ENCODE results near the gene GSDME. TPM values are rescaled to one million over a fixed set of nuclear protein-coding genes. Genes with fewer than 3 reads are reported as not detected.

GSDME gene
- total RNA-seq, 1 donor from 2014 or later, result 9.3 TPM

DNA sequence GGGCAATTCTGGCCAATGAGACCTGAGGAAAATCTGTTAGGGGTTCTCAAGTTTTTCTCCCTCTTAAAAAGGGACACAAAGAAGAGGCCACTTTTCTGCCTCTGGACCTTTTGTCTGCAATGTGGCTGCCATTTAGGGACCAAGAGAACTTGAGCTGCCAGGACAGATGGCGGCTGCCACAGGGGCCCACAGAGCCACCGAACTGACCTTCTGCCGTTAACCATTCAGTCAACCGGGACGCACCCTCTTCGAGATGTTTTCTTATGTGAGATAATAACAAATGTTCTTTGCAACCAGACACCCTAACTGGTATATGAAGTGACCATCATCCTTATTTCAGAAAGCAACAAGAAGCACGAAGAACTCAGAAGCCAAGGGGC lies 29.2 kb downstream of the GSDME start:
- H3K36me3 Mint-ChIP-seq, result no peaks in the 10 kb centered on the region
- H3K4me3 Mint-ChIP-seq, result no peak overlapping the region
- peaks cover 4% of the 10 kb centered on the region for H3K9me3 Mint-ChIP-seq
- H3K27me3 Mint-ChIP-seq (ENCODE audit: low read depth), result no peaks in the 10 kb centered on the region
- no peaks in the 10 kb centered on the region for H3K4me1 Mint-ChIP-seq
- no peak for DNase-seq (ENCODE audit: low spot score in 2 of 2, unreplicated experiment in 2 of 2)
- TF ChIP-seq, protein P1, sequence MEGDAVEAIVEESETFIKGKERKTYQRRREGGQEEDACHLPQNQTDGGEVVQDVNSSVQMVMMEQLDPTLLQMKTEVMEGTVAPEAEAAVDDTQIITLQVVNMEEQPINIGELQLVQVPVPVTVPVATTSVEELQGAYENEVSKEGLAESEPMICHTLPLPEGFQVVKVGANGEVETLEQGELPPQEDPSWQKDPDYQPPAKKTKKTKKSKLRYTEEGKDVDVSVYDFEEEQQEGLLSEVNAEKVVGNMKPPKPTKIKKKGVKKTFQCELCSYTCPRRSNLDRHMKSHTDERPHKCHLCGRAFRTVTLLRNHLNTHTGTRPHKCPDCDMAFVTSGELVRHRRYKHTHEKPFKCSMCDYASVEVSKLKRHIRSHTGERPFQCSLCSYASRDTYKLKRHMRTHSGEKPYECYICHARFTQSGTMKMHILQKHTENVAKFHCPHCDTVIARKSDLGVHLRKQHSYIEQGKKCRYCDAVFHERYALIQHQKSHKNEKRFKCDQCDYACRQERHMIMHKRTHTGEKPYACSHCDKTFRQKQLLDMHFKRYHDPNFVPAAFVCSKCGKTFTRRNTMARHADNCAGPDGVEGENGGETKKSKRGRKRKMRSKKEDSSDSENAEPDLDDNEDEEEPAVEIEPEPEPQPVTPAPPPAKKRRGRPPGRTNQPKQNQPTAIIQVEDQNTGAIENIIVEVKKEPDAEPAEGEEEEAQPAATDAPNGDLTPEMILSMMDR (IDR thresholded peaks at IDR 0.05; ENCODE audit: unreplicated experiment), result no peak
- no peak overlapping the region for H3K27ac Mint-ChIP-seq

DNA sequence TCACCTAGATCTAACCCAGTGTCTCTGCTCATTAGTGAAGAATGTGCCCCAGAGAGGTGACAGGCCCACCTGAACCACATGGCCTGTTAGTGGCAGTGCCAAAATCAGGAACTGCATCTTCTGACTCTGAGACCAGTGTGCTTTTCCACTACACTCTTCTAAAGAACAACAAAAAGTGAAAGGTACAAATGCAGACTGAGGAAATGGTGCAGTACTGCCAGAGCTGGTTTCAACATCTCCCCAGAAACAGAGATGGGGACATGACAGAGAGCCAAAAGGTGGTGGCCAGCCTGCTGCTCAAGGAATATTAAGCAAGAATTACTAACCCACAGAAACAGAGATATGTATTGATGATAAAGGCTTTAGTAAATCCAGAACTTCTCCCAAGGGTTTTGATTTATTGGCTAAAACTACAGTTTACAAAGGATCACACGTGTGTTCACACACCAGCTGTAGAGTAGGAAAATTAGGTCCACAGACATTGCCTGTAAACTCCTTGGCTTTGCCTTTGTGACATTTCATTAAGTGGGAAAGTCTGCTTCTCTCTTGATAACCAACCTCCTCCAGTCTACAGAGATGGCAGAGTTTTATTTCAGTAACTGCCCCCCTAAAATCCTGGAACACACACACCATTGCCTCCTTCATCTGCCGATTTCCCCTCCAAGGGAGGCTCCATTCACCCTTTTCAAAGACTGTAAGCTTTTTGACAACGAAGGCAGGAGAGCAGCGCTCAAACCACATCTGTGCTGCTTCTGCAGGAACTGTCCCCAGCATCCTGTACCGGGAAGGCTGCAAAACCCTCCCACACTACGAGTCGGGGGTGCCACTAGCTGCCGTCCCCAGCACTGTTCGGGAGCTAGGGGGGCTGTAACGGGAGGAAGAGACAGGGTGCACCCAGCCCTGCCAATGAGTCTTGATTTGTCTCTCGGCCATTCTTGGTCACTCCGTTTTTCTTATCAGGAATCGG lies 29.8 kb downstream of the GSDME start:
- DNase-seq (ENCODE audit: low spot score in 2 of 2, unreplicated experiment in 2 of 2), result no peak
- Mint-ChIP-seq H3K27me3 (ENCODE audit: low read depth) (no peaks in the 10 kb centered on the region), H3K4me1 (no peaks in the 10 kb centered on the region), H3K27ac (no peak overlapping the region), H3K9me3 (peaks cover 4% of the 10 kb centered on the region), H3K36me3 (no peaks in the 10 kb centered on the region), H3K4me3 (no peak overlapping the region)
- TF ChIP-seq, protein P1 (IDR thresholded peaks at IDR 0.05; ENCODE audit: unreplicated experiment), result no peak

DNA sequence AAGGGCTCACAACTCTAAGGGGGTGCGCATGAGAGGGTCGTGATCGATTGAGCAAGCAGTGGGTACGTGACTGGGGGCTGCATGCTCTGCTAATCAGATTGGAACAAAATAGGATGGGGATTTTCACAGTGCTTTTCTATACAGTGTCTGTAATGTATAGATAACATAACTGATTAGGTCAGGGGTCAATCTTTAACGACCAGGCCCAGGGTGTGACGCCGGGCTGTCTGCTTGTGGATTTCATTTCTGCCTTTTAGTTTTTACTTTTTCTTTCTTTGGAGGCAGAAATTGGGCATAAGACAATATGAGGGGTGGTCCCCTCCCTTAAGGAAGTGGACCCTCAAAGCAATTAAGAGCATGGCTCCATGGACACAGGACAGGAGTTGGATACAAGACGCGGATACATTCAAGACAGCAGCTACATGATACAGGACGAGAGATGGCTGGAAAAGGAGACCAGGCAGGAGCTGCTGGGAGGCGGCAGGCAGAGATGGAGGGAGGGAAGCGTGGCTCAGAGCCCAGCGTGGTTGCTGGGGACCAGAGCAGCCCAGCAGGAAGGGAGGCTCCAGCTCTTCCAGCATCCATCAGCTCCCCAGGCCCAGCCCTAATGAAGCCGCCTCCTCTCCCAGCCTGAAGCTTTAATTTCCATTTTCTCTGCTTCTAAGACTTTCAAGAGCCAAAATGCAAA lies 31.6 kb downstream of the GSDME start:
- Mint-ChIP-seq H3K27me3 (ENCODE audit: low read depth) (no peaks in the 10 kb centered on the region), H3K4me3 (no peak overlapping the region), H3K36me3 (no peaks in the 10 kb centered on the region), H3K4me1 (no peaks in the 10 kb centered on the region), H3K27ac (no peak overlapping the region), H3K9me3 (peaks cover 4% of the 10 kb centered on the region)
- DNase-seq (ENCODE audit: low spot score in 2 of 2, unreplicated experiment in 2 of 2), result peak in 1 of 2 experiments; percentile 27
- TF ChIP-seq, protein P1 (IDR thresholded peaks at IDR 0.05; ENCODE audit: unreplicated experiment), result no peak

DNA sequence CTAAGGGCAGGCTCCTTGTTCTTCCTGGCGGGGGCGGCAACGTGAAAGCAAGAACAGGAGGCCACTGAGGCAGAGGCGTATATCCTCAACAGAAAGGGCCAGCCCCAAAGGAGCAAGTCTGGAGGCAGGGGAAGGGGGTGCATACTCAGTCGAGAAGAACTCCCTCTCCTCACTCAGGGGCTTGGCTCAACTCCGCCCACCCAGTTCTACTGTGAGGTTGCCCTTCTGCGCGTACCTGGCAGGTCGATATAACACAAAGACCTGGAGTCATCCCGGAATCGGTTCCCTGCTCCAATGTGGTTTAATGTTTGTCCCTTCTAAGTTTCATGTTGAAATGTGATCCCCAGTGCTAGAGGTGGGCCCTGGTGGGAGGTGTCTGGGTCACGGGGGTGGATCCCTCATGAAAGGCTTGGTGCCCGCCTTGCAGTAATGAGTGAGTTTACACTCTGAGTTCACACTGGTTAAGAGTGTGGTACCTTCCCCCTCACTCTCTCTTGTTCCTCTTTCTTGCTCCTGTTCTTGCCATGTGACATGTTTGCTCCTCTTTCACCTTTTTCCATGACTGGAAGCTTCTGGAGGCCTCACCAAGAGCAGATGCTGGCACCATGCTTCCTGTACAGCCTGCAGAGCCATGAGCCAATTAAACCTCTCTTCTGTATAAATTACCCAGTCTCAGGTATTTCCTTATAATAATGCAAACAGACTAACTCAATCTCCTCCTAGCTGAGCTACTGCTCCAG lies 32.6 kb downstream of the GSDME start:
- H3K4me3 Mint-ChIP-seq, result no peak overlapping the region
- H3K27me3 Mint-ChIP-seq (ENCODE audit: low read depth), result no peaks in the 10 kb centered on the region
- no peaks in the 10 kb centered on the region for H3K36me3 Mint-ChIP-seq
- no peak overlapping the region for H3K27ac Mint-ChIP-seq
- TF ChIP-seq, protein P1 (IDR thresholded peaks at IDR 0.05; ENCODE audit: unreplicated experiment), result no peak
- H3K4me1 Mint-ChIP-seq, result no peaks in the 10 kb centered on the region
- peak in 1 of 2 experiments; percentile 29 for DNase-seq (ENCODE audit: low spot score in 2 of 2, unreplicated experiment in 2 of 2)
- peaks cover 4% of the 10 kb centered on the region for H3K9me3 Mint-ChIP-seq

DNA sequence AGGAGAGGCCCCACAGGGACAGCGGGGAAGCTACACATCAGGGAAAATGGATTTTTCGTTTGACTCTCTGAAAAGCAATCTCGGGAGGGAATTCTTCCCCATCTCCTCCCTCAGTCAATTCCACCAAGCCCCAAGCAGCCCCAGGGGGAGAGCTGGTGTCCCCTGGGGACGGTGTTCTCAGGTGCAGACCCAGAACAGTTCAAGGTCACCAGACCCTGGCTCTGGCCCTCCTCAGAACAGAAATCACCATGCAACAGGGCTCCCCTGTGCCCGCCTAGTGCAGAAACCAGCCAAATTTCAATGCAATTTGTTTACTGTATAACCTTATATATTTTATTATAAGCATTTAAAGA lies 34.1 kb downstream of the GSDME start:
- Mint-ChIP-seq H3K4me3 (no peak overlapping the region), H3K27me3 (ENCODE audit: low read depth) (no peaks in the 10 kb centered on the region), H3K9me3 (peaks cover 4% of the 10 kb centered on the region), H3K4me1 (no peaks in the 10 kb centered on the region), H3K36me3 (no peaks in the 10 kb centered on the region), H3K27ac (no peak overlapping the region)
- no peak for DNase-seq (ENCODE audit: low spot score in 2 of 2, unreplicated experiment in 2 of 2)
- TF ChIP-seq, protein P1 (IDR thresholded peaks at IDR 0.05; ENCODE audit: unreplicated experiment), result no peak
